CD4-positive, alpha-beta T cell (primary cell): ENCODE measurements around the gene AP2B1. TPM values are rescaled to one million over a fixed set of nuclear protein-coding genes. Genes with fewer than 3 reads are reported as not detected.

ENCODE experiments used
- ATAC-seq: fragments of 200-7000 bp; cut with Tn5 transposase; one replicate; pipeline ENCODE4 v1.10.0; 2022; ENCODE audit warnings: mild to moderate bottlenecking; ENCODE audit not compliant: poor library complexity
- CTCF ChIA-PET: fragments of 350-600 bp; sonication (Branson Sonifier 250); formaldehyde crosslinking; loops from one replicate; lab custom pipeline; 2021; ENCODE audit warnings: antibody characterized with exemption, inconsistent platforms; lab: Charles Lee
- POLR2A ChIA-PET: fragments of 350-600 bp; sonication (Branson Sonifier 250); formaldehyde crosslinking; loops from one replicate; lab custom pipeline; 2021; ENCODE audit warnings: antibody characterized with exemption, inconsistent platforms; lab: Charles Lee
- DNase-seq, 14 experiments: peaks; one replicate each; pipeline ENCODE4 v3.0.0-alpha.2; 2013 to 2020; ENCODE audit warnings: mixed read lengths in 2 of 14
- H3K27ac ChIP-seq, 2 donors: one replicate each; pipeline versions ENCODE4 v1.5.1 to v1.7.0; 2013; ENCODE audit warnings: low read length in 2 of 2, low read depth in 1 of 2, mild to moderate bottlenecking in 1 of 2
- H3K27me3 ChIP-seq, 2 experiments: 1 replicate in 1 of 2; 2 replicates in 1 of 2; pipeline versions ENCODE4 v1.6.1 to v1.7.0; 2013; ENCODE audit warnings: low read length in 2 of 2, control low read depth in 1 of 2, mild to moderate bottlenecking in 1 of 2, moderate library complexity in 1 of 2; ENCODE audit not compliant: insufficient read depth in 2 of 2, control insufficient read depth in 1 of 2
- H3K36me3 ChIP-seq: one replicate; pipeline ENCODE4 v1.6.1; 2013; ENCODE audit warnings: low read length, control low read depth; ENCODE audit not compliant: insufficient read depth
- H3K4me1 ChIP-seq: one replicate; pipeline ENCODE4 v1.6.1; 2013; ENCODE audit warnings: low read length, control low read depth; ENCODE audit not compliant: insufficient read depth
- H3K4me3 ChIP-seq: one replicate; pipeline ENCODE4 v1.5.1; 2013; ENCODE audit warnings: mild to moderate bottlenecking, low read length, moderate library complexity
- H3K9me3 ChIP-seq, 2 experiments: 1 replicate in 1 of 2; 2 replicates in 1 of 2; pipeline versions ENCODE4 v1.6.1 to v1.7.0; 2013; ENCODE audit warnings: low read length in 2 of 2, mild to moderate bottlenecking in 2 of 2, control low read depth in 1 of 2, moderate library complexity in 1 of 2; ENCODE audit not compliant: control insufficient read depth in 1 of 2, insufficient read depth in 1 of 2
- H3K27ac Mint-ChIP-seq: one replicate; pipeline ENCODE4 v1.8.0; 2020; ENCODE audit warnings: mixed read lengths
- H3K27me3 Mint-ChIP-seq: one replicate; pipeline ENCODE4 v1.8.0; 2021; ENCODE audit warnings: mixed read lengths
- H3K36me3 Mint-ChIP-seq: one replicate; pipeline ENCODE4 v1.8.0; 2021; ENCODE audit warnings: low read depth, mixed read lengths
- H3K4me1 Mint-ChIP-seq: one replicate; pipeline ENCODE4 v1.8.0; 2021; ENCODE audit warnings: low read depth, mixed read lengths
- H3K4me3 Mint-ChIP-seq: one replicate; pipeline ENCODE4 v1.8.0; 2020; ENCODE audit warnings: mild to moderate bottlenecking, mixed read lengths
- H3K9me3 Mint-ChIP-seq: one replicate; pipeline ENCODE4 v1.8.0; 2020; ENCODE audit warnings: mixed read lengths
- CTCF ChIP-seq: fragments of 200-600 bp; IDR thresholded peaks from one replicate; pipeline ENCODE4 v1.8.0; 2022; ENCODE audit warnings: antibody characterized with exemption, mild to moderate bottlenecking
- intact Hi-C, 2 experiments: fragments of 100-400 bp; cut with DNase I in 1 of 2; cut with micrococcal nuclease in 1 of 2; formaldehyde crosslinking; loops; one replicate each; pipeline versions ENCODE4 v1.15.1 to v1.9.0; 2023 to 2025; cut with DNase I, micrococcal nuclease
- total RNA-seq, 174 experiments: library from RNA in 2 of 174; stranded (reverse) in 2 of 174; gene quantifications; one replicate each; pipeline ENCODE4 v1.2.3 and lab custom pipeline; 2021 to 2026

The AP2B1 gene
- total RNA-seq, 2 experiments from 2014 or later = 67.0 to 69.2 TPM

DNA sequence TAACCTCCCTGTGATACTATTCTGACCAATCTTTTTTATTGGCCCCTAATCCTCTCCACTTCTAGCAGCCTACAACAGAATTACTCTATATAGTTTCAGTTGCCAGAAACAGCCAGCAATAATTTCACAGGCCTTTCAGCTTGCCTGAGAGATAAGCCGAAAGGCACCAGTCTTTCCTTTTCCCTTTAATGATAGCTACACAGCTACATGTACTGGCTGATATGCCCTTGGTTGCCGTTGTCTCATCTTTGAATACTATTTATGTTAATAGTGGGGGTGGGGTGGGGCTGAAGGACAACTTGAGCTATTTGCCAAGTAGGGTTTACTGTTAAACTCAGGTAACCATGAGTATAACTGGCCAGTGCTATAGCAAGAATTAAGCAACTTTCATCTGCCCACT lies 108.5 kb downstream of the AP2B1 start:
- no peak overlapping the region for H3K27ac Mint-ChIP-seq
- no peaks in the 10 kb centered on the region for H3K4me1 ChIP-seq
- ChIA-PET POLR2A (no interaction called here), CTCF (interaction anchor here (0.6 to 1.1 kb wide), 3 partner anchors 13 to 31 kb away, joined by 3 to 5 read pairs (median 4); no protein-coding TSS in a partner anchor)
- no peaks in the 10 kb centered on the region for H3K9me3 Mint-ChIP-seq
- DNase-seq (no peak), ATAC-seq (no peak)
- H3K4me3 Mint-ChIP-seq = no peak overlapping the region
- TF ChIP-seq CTCF = no peak
- no peaks in the 10 kb centered on the region for H3K9me3 ChIP-seq
- H3K27me3 Mint-ChIP-seq = no peaks in the 10 kb centered on the region
- intact Hi-C loops = no loop called here
- peaks cover 75% of the 10 kb centered on the region for H3K36me3 Mint-ChIP-seq
- H3K36me3 ChIP-seq = peaks cover 69% of the 10 kb centered on the region
- no peaks in the 10 kb centered on the region for H3K4me1 Mint-ChIP-seq
- H3K27ac ChIP-seq = no peak overlapping the region
- no peak overlapping the region for H3K4me3 ChIP-seq
- H3K27me3 ChIP-seq = no peaks in the 10 kb centered on the region

DNA sequence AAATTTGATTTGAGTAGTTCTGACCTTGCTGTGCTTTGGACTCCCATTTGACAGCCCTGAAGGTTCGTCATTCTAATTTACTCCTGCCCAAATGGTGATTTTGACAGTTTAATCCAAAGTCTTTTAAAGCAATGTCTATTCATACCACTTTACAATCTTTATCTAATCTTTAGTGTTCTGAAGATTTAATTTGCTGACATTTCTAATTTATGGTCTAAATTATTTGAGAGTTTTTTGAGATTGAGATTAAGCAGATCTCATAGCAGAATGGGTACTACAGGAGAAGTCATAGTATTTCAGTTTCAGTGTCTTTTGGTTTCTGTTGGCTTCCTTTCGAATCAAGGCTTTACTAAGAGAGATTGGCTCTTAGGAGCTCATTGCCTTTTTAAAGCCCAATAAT lies 111.7 kb downstream of the AP2B1 start:
- H3K4me1 Mint-ChIP-seq = peaks cover 8% of the 10 kb centered on the region
- Histone ChIP-seq H3K4me1 (no peaks in the 10 kb centered on the region), H3K4me3 (no peak overlapping the region), H3K9me3 (no peaks in the 10 kb centered on the region), H3K36me3 (peaks cover 49% of the 10 kb centered on the region), H3K27me3 (no peaks in the 10 kb centered on the region), H3K27ac (no peak overlapping the region)
- H3K4me3 Mint-ChIP-seq = no peak overlapping the region
- TF ChIP-seq CTCF = no peak
- POLR2A ChIA-PET = no interaction called here
- peaks cover 63% of the 10 kb centered on the region for H3K36me3 Mint-ChIP-seq
- H3K9me3 Mint-ChIP-seq = no peaks in the 10 kb centered on the region
- CTCF ChIA-PET = no interaction called here
- no peaks in the 10 kb centered on the region for H3K27me3 Mint-ChIP-seq
- intact Hi-C loops = no loop called here
- ATAC-seq (no peak), DNase-seq (no peak)
- no peak overlapping the region for H3K27ac Mint-ChIP-seq

GRCh38 chr17:35700150-35700549 lies 113.0 kb downstream of the AP2B1 start:
- Histone ChIP-seq H3K36me3 (peaks cover 35% of the 10 kb centered on the region), H3K27ac (no peak overlapping the region), H3K9me3 (no peaks in the 10 kb centered on the region), H3K27me3 (no peaks in the 10 kb centered on the region), H3K4me3 (no peak overlapping the region), H3K4me1 (no peaks in the 10 kb centered on the region)
- ATAC-seq (no peak), DNase-seq (no peak)
- POLR2A ChIA-PET = interaction anchor here (0.6 kb wide), 1 partner anchor 8 kb away, joined by 3 read pairs; no protein-coding TSS in a partner anchor
- CTCF ChIA-PET = no interaction called here
- H3K4me1 Mint-ChIP-seq = peaks cover 22% of the 10 kb centered on the region
- H3K4me3 Mint-ChIP-seq = no peak overlapping the region
- peaks cover 61% of the 10 kb centered on the region for H3K36me3 Mint-ChIP-seq
- H3K9me3 Mint-ChIP-seq = no peaks in the 10 kb centered on the region
- intact Hi-C loops = no loop called here
- no peak for TF ChIP-seq CTCF
- no peaks in the 10 kb centered on the region for H3K27me3 Mint-ChIP-seq
- no peak overlapping the region for H3K27ac Mint-ChIP-seq
